NCI-H748 treated with DMSO at 0.1 percent for 48 hours (cell line): ENCODE data around the gene SEC61A2.
"Not testable (repeated sequence)": the region's sequence is repeated elsewhere in the genome, so short reads cannot be mapped to it uniquely, and the experiment has no call there.

Experiments used
- DNase-seq: peaks from one replicate; lab custom pipeline; 2025; lab: John Stamatoyannopoulos, UW

Gene SEC61A2

DNA sequence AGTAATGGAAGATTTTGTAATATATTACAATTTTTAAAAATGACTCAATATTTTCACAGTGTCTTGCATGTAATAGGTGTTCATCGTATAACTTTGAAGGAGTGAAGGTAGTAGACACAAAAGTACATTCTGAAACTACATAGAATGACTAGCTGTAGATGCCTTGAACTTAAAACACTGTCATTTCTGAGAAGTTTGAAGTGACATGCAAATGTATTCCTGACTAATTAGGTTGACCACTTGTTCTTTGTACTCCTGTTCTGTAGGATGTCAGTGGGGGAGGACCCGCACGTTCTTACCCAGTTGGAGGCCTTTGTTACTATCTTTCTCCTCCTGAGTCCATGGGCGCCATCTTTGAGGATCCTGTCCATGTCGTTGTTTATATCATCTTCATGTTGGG is 31.2 kb downstream of the SEC61A2 start:
- no peak for DNase-seq

DNA sequence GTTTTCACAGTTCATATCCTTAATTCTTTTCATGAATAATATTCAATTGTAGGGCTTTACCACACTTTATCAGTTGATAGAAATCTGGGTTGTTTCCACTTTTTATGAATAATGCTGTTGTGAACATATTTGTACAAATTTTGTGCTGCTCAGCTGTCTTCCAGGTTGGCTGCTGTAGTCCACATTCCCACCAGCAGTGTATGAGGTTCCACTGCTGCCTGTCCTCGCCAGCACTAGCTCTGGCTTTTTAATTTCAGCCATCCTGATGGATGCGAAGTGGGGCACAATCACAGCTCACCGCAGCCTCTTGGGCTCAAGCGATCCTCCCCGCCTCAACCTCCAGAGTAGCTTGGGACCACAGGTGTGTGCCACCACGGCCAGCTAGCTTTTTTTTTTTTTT is 33.5 kb downstream of the SEC61A2 start:
- no peak for DNase-seq

DNA sequence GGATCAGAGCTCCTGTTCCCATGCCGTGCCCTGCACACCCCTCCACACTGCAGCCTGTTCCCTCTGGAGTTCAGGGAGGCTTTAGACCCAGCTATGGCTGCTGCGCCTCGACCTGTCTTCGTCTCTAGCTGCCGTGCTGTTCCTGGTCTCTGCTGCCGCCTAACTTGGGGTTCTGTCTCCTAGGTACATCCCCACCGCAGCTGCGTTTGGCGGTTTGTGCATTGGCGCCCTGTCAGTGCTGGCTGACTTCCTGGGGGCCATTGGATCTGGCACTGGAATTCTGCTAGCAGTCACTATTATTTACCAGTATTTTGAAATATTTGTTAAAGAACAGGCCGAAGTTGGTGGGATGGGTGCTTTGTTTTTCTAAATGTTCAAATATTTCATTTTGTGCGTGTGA is 34.6 kb downstream of the SEC61A2 start:
- DNase-seq: no peak

DNA sequence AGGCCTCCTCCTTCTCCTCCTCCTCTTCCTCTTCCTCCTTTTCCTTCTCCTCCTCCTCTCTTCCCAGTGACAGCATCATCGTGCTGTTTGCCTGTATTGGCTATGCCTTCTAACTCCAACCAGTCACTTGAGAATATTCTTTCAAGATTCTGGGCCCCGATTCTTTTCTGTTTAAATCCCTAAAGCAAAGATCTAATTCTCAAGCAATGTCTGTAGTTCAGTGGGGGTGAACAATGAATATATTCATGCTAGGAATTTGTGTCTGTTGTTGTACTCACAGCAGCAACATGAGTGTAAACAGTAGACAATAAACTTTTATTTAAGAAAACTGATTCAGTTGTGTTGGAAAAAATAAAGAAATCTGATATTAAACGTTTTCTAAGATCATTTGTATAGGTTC is 35.6 kb downstream of the SEC61A2 start:
- DNase-seq: no peak

DNA sequence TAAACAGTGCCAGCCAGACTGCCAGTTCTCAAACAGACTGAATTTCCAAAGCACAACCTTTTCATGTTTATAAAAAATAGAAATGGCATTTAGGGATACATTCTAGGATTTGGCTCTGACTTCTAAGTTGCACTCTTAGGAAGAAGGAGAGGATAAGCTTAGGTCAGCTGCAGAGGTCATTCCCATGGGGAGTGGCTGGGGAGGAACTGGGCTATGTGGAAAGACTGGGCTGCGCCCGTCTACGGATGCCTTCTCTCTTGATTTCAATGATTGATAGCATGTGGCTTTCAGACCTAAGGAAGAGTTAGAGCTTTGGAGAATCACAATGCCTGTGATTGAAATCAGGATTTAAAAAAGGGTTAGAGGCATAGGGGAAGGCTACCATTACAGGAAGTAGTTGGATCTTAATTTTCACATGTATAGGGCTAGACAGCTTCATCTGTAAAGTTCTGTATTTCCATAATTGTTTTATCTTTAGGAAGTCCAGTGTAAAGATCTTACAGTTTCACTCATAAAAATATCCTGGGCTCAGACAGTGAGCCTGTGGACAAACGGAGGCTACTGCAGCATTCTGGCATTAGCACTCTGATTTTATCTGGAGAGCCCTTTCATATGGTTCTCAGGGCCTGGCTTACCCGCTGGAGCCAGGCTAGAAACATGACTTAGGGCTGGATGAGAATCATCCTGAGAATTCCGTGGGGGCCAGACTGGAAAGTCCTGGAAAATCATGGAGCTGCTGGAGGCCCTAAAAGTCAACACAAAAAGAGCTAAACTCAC is 36.7 kb downstream of the SEC61A2 start:
- no peak for DNase-seq

- DNase-seq: not testable (repeated sequence)
Measured at GRCh38 chr10:12171512-12171911, 42.0 kb downstream of the SEC61A2 start.

DNA sequence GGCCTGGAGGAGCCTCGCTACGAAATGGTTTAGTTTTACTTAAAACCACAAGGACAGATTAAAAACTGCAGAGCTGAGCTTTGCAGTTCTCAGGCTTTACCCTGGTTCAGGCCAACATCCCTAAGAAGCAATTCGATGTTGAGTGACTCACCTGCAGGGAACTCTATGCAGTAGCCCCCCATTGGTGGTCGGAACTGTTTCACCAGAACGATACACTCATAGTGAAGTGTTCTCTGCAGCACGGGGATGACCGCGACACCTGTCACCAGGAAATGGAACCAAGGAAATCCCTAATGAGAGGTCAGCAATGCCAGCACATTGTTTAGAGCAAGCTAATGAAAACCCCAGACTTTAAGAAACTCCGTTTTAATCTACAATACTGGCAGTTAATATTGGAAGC is 48.2 kb downstream of the SEC61A2 start:
- DNase-seq: no peak

GRCh38 chr10:12179606-12180170 is 50.2 kb downstream of the SEC61A2 start:
- no peak for DNase-seq

GRCh38 chr10:12180221-12180974 is 50.9 kb downstream of the SEC61A2 start:
- DNase-seq: no peak

DNA sequence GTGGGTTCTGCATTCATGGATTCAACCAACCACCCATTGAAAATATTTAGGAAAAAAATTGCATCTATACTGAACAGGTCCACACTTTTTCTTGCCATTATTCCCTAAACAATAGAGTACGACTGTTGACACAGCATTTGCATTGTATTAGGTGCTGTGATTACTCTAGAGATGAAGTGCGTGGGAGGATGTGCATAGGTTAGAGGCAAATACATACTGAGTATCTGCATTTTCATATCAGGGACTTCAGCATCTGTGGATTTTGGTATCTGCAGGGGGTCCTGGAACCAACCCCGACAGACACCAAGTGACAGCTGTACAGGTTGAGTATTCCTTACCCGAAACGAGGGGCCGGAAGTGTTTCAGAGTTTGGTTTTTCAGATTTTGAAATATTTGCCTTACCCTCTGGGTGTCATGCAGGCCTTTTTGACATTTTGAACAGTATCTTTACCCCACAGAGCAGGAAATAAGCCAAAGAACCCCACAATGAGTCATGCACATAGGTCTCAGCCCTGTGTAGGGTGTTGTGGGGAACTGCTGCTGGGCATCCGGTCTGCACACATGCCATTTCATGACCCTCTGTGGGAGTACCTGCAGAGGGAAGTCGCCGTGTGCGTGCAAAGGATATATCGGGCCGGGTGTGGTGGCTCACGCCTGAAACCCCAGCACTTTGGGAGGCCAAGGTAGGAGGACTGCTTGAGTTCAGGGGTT is 51.7 kb downstream of the SEC61A2 start:
- no peak for DNase-seq

DNA sequence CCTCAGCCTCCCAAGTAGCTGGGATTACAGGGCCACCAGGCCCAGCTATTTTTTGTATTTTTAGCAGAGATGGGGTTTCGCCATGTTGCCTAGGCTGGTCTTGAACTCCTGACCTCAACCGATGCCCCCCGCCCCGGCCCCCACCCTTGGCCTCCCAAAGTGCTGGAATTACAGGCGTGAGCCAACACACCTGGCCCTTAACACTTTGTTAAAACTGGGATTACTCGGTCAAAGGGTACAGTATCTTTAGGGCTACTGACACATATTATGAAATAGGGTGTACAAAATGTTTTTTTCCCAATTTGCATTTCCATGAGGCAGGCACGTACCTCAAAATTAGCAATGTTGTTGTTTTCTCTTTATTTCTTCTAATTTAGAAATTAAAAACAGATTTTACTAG is 54.7 kb downstream of the SEC61A2 start:
- DNase-seq: no peak

DNA sequence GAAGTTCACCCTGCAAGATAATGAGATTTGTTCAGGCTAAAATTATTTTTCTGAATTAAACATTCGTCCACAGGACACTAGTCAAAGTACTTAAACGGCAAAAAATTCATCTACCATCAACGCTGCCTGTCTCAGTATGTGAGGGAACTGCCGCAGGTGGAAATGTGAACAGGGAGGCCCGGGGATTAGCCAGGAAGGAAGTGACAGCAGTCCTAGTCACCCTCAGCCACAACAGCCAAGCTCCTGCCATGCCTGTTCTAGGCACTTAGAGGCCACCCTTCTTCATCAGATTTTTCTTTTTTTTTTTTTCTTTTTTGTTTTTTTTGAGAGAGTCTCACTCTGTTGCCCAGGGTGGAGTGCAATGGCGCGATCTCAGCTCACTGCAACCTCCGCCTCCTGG is 56.8 kb downstream of the SEC61A2 start:
- no peak for DNase-seq

- no peak for DNase-seq
Measured at GRCh38 chr10:12187321-12187905, 57.9 kb downstream of the SEC61A2 start.

DNA sequence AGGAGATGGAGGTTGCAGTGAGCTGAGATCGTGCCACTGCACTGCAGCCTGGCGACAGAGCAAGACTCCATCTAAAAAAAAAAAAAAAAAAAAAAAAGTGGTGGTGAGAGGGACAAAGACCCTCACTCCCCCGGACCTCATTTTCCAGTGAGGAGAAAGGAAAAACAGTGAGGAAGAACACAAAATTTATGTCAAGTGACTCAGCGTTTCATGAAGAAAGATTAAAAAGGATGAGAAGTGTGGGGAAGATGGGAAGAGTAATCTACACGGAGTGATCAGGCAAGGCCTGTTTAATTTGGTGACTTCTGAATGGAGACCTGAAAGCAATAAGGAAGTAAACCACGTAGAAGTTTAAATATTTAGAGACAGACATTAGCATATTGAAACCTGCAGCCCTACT is 59.2 kb downstream of the SEC61A2 start:
- no peak for DNase-seq

DNA sequence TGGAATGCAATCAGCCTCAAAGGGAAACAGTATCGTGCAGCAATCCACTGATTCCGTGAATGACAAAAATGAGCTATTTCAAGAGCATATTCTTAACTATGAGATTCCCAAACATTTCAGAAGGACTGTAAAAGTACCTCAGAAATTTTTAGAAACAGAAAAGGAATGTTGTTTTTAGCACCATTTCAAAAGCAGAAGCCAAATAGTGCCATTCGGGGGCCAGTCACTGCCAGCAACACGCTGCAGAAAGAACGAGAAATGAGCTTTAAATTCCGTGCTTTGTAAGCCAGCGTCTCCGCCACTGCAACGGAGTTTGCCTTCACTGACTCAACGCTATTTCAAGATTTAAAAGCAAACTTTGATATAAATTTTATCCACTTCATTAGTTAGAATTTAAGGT is 59.9 kb downstream of the SEC61A2 start:
- DNase-seq: no peak

GRCh38 chr10:12191715-12192114 is 62.2 kb downstream of the SEC61A2 start:
- DNase-seq: no peak

DNA sequence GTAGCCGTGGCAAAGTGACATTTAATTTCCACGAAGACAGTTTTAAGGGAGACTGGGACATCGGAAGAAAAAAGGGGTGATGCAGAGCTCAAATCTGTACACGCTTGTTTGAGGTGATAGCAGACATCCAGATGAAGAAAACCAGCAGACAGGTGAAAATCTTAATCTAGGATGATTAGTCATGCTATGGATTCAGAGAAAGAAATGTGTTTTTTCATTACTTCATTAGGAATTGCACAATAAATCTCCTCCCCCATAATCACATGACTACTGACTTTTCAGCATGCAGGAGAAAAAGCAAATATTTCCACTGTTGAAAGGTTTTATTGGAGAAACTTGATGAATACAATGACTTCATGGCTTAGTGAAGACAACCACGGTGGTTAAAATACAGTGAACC is 63.7 kb downstream of the SEC61A2 start:
- DNase-seq: no peak

GRCh38 chr10:12194752-12195271 is 65.3 kb downstream of the SEC61A2 start:
- DNase-seq: no peak

DNA sequence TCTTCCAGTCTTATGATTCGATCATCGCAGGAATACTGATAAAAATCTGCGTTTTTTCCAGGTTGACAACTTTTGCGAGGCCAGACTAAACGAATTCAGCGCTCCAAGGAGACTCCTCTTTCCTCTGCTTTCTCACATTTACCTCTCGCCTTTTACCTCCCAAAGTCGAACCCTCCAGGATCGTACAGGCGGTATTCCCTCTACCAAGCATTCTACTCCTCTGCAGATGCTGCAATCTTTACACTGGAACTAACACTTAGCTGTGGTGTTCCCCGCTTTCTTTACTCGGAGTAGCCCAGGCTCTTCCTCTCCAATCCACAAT is 65.8 kb downstream of the SEC61A2 start:
- DNase-seq: no peak

GRCh38 chr10:12195603-12196506 is 66.4 kb downstream of the SEC61A2 start, which contains the start of the genes CDC123 and NUDT5:
Gene CDC123 (plus strand): TSS chr10:12196188. CDS start chr10:12196246, 58 bp downstream.
Gene NUDT5 (minus strand): TSS chr10:12195891. CDS start chr10:12186291, 9,600 bp downstream.
- peak; percentile 57 for DNase-seq
